Endothelial cell of umbilical vein (primary cell): ENCODE results near the gene ZRANB2. TPM values are rescaled to one million over a fixed set of nuclear protein-coding genes. Genes with fewer than 3 reads are reported as not detected.

ENCODE experiments used
- BruUV-seq: library from RNA; stranded (reverse); fragments of 400-500 nt; replicated peaks from 2 replicates; lab custom pipeline; 2021; lab: Mats Ljungman, UMichigan
- CTCF ChIA-PET: fragments of 300-600, 350-600 bp; sonication (Branson Sonifier 250); formaldehyde crosslinking; loops from one replicate; lab custom pipeline; 2021; ENCODE audit warnings: antibody characterized with exemption, inconsistent platforms; lab: Charles Lee
- POLR2A ChIA-PET: fragments of 300-600, 350-600 bp; sonication (Branson Sonifier 250); formaldehyde crosslinking; loops from one replicate; lab custom pipeline; 2021; ENCODE audit warnings: antibody characterized with exemption, inconsistent platforms; lab: Charles Lee
- DNase-seq: peaks from one replicate; pipeline ENCODE4 v3.0.0-alpha.2; 2011; ENCODE audit warnings: low read depth, low spot score
- FAIRE-seq: peaks from 2 replicates; lab custom pipeline; 2011; peaks lifted over from hg19 to GRCh38; lab: Jason Lieb, UNC
- H2AFZ ChIP-seq: 2 replicates; pipeline ENCODE4 v1.6.0; 2012; ENCODE audit warnings: low read depth, low read length, control low read depth, inconsistent platforms
- H3K27ac ChIP-seq: 2 replicates; pipeline ENCODE4 v1.5.1; 2011; ENCODE audit warnings: low read depth, mild to moderate bottlenecking, control low read depth, low read length, moderate library complexity; ENCODE audit not compliant: insufficient read depth
- H3K27me3 ChIP-seq, 2 experiments: 2 replicates each; pipeline versions ENCODE4 v1.6.0 to v1.6.1; 2011; ENCODE audit warnings: low read length in 2 of 2, mixed read lengths in 1 of 2; ENCODE audit not compliant: control insufficient read depth in 2 of 2, insufficient read depth in 2 of 2
- H3K36me3 ChIP-seq, 2 experiments: 2 replicates in 1 of 2; 3 replicates in 1 of 2; pipeline ENCODE4 v1.5.1; 2011; ENCODE audit warnings: low read length in 2 of 2, mild to moderate bottlenecking in 1 of 2, moderate library complexity in 1 of 2; ENCODE audit not compliant: control insufficient read depth in 2 of 2, insufficient read depth in 2 of 2; ENCODE audit errors: extremely low read depth in 1 of 2
- H3K4me1 ChIP-seq: 3 replicates; pipeline ENCODE4 v1.5.1; 2011; ENCODE audit warnings: mild to moderate bottlenecking, low read length; ENCODE audit not compliant: control insufficient read depth, insufficient read depth; ENCODE audit errors: extremely low read depth
- H3K4me2 ChIP-seq: 2 replicates; pipeline ENCODE4 v1.6.1; 2011; ENCODE audit warnings: low read length, control low read depth, mixed read lengths; ENCODE audit not compliant: insufficient read depth
- H3K4me3 ChIP-seq, 3 experiments: fragments of 200-600 bp in 1 of 3; sonication (generic), shearing (Covaris generic) in 1 of 3; replicated peaks in 1 of 3; 2 replicates each; pipeline ENCODE4 v1.5.1; 2011 to 2016; ENCODE audit warnings: control low read depth in 3 of 3, low read length in 3 of 3, mild to moderate bottlenecking in 2 of 3, inconsistent platforms in 1 of 3, low read depth in 1 of 3, moderate library complexity in 1 of 3; ENCODE audit not compliant: insufficient read depth in 1 of 3
- H3K79me2 ChIP-seq: 2 replicates; pipeline ENCODE4 v1.6.0; 2012; ENCODE audit warnings: low read length, inconsistent platforms; ENCODE audit not compliant: control insufficient read depth, insufficient read depth
- H3K9ac ChIP-seq: replicated peaks from 2 replicates; pipeline ENCODE3; 2011; ENCODE audit warnings: low read length, control low read depth; ENCODE audit not compliant: insufficient read depth; ENCODE audit errors: extremely low read depth
- H3K9me1 ChIP-seq: replicated peaks from 3 replicates; pipeline ENCODE4 v1.6.0; 2011; ENCODE audit warnings: mild to moderate bottlenecking, low read length; ENCODE audit not compliant: control insufficient read depth, insufficient read depth; ENCODE audit errors: extremely low read depth
- H3K9me3 ChIP-seq: replicated peaks from 2 replicates; pipeline ENCODE4 v1.5.1; 2012; ENCODE audit warnings: low read length, inconsistent platforms; ENCODE audit not compliant: control insufficient read depth, insufficient read depth
- H4K20me1 ChIP-seq: replicated peaks from 2 replicates; pipeline ENCODE3; 2011; ENCODE audit warnings: mild to moderate bottlenecking, low read length; ENCODE audit not compliant: control insufficient read depth, insufficient read depth; ENCODE audit errors: extremely low read depth
- CTCF ChIP-seq, 2 donors: IDR thresholded peaks; 1 replicate in 1 of 2; 2 replicates in 1 of 2; pipeline ENCODE4 v1.5.1; 2011; ENCODE audit warnings: low read length in 2 of 2, mild to moderate bottlenecking in 2 of 2, moderate library complexity in 2 of 2, control low read depth in 1 of 2, inconsistent platforms in 1 of 2, low read depth in 1 of 2; ENCODE audit not compliant: insufficient read depth in 1 of 2; ENCODE audit errors: extremely low read depth in 1 of 2
- EZH2 ChIP-seq: IDR thresholded peaks from 2 replicates; pipeline ENCODE4 v1.6.1; 2012; ENCODE audit warnings: borderline replicate concordance, low read depth, mild to moderate bottlenecking, moderate library complexity, low read length, inconsistent platforms; ENCODE audit not compliant: severe bottlenecking
- FOS ChIP-seq: IDR thresholded peaks from 2 replicates; pipeline ENCODE4 v1.6.1; 2011; ENCODE audit warnings: mild to moderate bottlenecking, low read length, moderate library complexity, borderline replicate concordance; ENCODE audit not compliant: insufficient read depth
- GATA2 ChIP-seq: IDR thresholded peaks from 2 replicates; pipeline ENCODE4 v1.7.0; 2011; ENCODE audit warnings: low read depth, mild to moderate bottlenecking, moderate library complexity, mixed read lengths, low read length; ENCODE audit not compliant: insufficient read length, insufficient read depth
- JUN ChIP-seq: IDR thresholded peaks from 2 replicates; pipeline ENCODE4 v1.6.1; 2011; ENCODE audit warnings: borderline replicate concordance, low read depth; ENCODE audit not compliant: insufficient read length, insufficient read depth
- MYC ChIP-seq: IDR thresholded peaks from one replicate; pipeline ENCODE4 v1.6.1; 2011; ENCODE audit warnings: mild to moderate bottlenecking, low read depth, low read length
- POLR2AphosphoS5 ChIP-seq: IDR thresholded peaks from 2 replicates; pipeline ENCODE4 v1.6.1; 2012; ENCODE audit warnings: low read depth, mild to moderate bottlenecking, control low read depth, low read length, moderate library complexity; ENCODE audit not compliant: insufficient read depth
- dilution Hi-C: fragments of 300-500 bp; cut with MboI; formaldehyde crosslinking; loops from one replicate; pipeline ENCODE4 v1.15.0; 2019; ENCODE audit warnings: low sequenced_read_pairs; ENCODE audit not compliant: extremely low pct_ligation_motif_present
- intact Hi-C: fragments of 100-400 bp; cut with micrococcal nuclease; formaldehyde crosslinking; loops from one replicate; pipeline ENCODE4 v1.10.0; 2022
- microRNA counts: library from miRNA; unstranded; fragments of <30 nt; microRNA quantifications from one replicate; lab custom pipeline; 2016
- microRNA-seq: library from miRNA; unstranded; fragments of <30 nt; microRNA quantifications from one replicate; pipeline ENCODE4 v1.2.0, GENCODE V29; 2021; ENCODE audit warnings: borderline number of aligned reads, borderline replicate concordance
- polyA plus RNA-seq, 4 experiments: library from polyadenylated mRNA; depleted of rRNA in 3 of 4; stranded (reverse) in 3 of 4; unstranded in 1 of 4; fragments of >200 nt; gene quantifications; 2 replicates each; pipeline versions ENCODE4 v1.2.1 to v1.2.3, GENCODE V29; 2011 to 2012; ENCODE audit warnings: missing spikeins in 1 of 4
- small RNA-seq: library from RNA; depleted of rRNA; stranded (forward); fragments of <200 nt; gene quantifications from one replicate; pipeline ENCODE3, GENCODE V24; 2012; ENCODE audit warnings: low replicate concordance, low read depth; ENCODE audit not compliant: insufficient read depth, insufficient read length
- total RNA-seq: library from RNA; stranded (reverse); gene quantifications from 2 replicates; pipeline ENCODE4 v1.2.3, GENCODE V29; 2021
- TF ChIP-seq, protein P1 (sequence below): IDR thresholded peaks from 2 replicates; pipeline ENCODE4 v1.6.1; 2011; ENCODE audit not compliant: insufficient read depth, insufficient read length

The ZRANB2 gene
- total and polyA plus RNA-seq, 2 donors (not counting 3 experiments of a cell fraction or from before 2014, with no cell fraction given) = 23.6 to 84.1 TPM

GRCh38 chr1:71014178-71014579 is 66.7 kb downstream of the ZRANB2 start:
- DNase-seq (no peak), FAIRE-seq (no peak)
- BruUV-seq = no TSS peak
- dilution Hi-C loops (no loop called here), intact Hi-C loops (no loop called here)
- H3K4me3 ChIP-seq = no peak overlapping the region
- no peaks in the 10 kb centered on the region for H4K20me1 ChIP-seq
- H3K27me3 ChIP-seq = no peaks in the 10 kb centered on the region
- H2AFZ ChIP-seq = no peak overlapping the region
- H3K4me2 ChIP-seq = no peak overlapping the region
- no peaks in the 10 kb centered on the region for H3K9me1 ChIP-seq
- H3K79me2 ChIP-seq = no peaks in the 10 kb centered on the region
- POLR2A ChIA-PET = no interaction called here
- CTCF ChIA-PET = no interaction called here
- no peak overlapping the region for H3K9ac ChIP-seq
- H3K36me3 ChIP-seq = no peaks in the 10 kb centered on the region
- no peak overlapping the region for H3K27ac ChIP-seq
- no peak for TF ChIP-seq CTCF (IDR thresholded peaks at IDR 0.05; ENCODE audit: extremely low read depth in 1 of 2, insufficient read depth in 1 of 2, low read depth in 1 of 2, low read length in 2 of 2)
- TF ChIP-seq, protein P1, sequence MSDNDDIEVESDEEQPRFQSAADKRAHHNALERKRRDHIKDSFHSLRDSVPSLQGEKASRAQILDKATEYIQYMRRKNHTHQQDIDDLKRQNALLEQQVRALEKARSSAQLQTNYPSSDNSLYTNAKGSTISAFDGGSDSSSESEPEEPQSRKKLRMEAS = no peak
- TF ChIP-seq JUN = no peak
- no peak for TF ChIP-seq MYC
- no peak for TF ChIP-seq POLR2AphosphoS5
- TF ChIP-seq FOS = no peak
- TF ChIP-seq EZH2 = no peak
- no peak for TF ChIP-seq GATA2
- no peaks in the 10 kb centered on the region for H3K4me1 ChIP-seq
- no peaks in the 10 kb centered on the region for H3K9me3 ChIP-seq

MicroRNAs encoded within 50 kb of the gene (microRNA counts, 767-probe panel; counts per million panel counts)
- 723 counts per million, percentile 96 among the panel's probes with 10 or more counts for microRNA hsa-miR-186-5p (lab: Ali Mortazavi, UCI)

Small RNAs within 50 kb of the gene (microRNA-seq; reads per million reads assigned to microRNA genes)
- 162 reads per million, percentile 61 among the genes with 10 or more reads in this experiment for gene MIR186

Small RNAs within 50 kb of the gene (small RNA-seq; reads per million reads assigned to genes)
- gene MIR186 = 212 reads per million, percentile 99 among the genes with 10 or more reads in this experiment

Other genes starting within 250 kb of the ZRANB2 start
- not detected in 2 replicates for gene PTGER3, start 33.2 kb downstream of the ZRANB2 start, total RNA-seq
- 0.01 TPM in 1 of 2 replicates, not detected in the other for gene PTGER3, start 33.2 kb downstream of the ZRANB2 start, polyA plus RNA-seq